ENCODE results near the gene LRP8.

- TF ChIP-seq CTCF (conservative IDR thresholded peaks at IDR 0.05; ENCODE audit: low read depth in 2 of 2) (no peak), REST (IDR thresholded peaks at IDR 0.05; ENCODE audit: unreplicated experiment) (no peak), POLR2AphosphoS5 (IDR thresholded peaks at IDR 0.05; ENCODE audit: low read depth) (no peak), JUNB (IDR thresholded peaks at IDR 0.05; ENCODE audit: unreplicated experiment) (no peak), ETS1 (IDR thresholded peaks at IDR 0.05) (no peak), EZH2phosphoT487 (IDR thresholded peaks at IDR 0.05; ENCODE audit: unreplicated experiment) (no peak), EZH2 (IDR thresholded peaks at IDR 0.05; ENCODE audit: low read depth, unreplicated experiment) (no peak), CREB1 (CRISPR knock-in tag; IDR thresholded peaks at IDR 0.05; ENCODE audit: low read depth) (no peak), ZNF114 (CRISPR knock-in tag; IDR thresholded peaks at IDR 0.05) (no peak), ZNF331 (CRISPR knock-in tag; IDR thresholded peaks at IDR 0.05; ENCODE audit: low read depth) (no peak), STAT1 (IDR thresholded peaks at IDR 0.05; ENCODE audit: unreplicated experiment) (no peak), ZNF462 (CRISPR knock-in tag; IDR thresholded peaks at IDR 0.05) (no peak)
Measured at GRCh38 chr1:53328009-53328461, at the start of gene LRP8.
